Left renal cortex interstitium (tissue), 4 donors: ENCODE measurements around the gene SYNGR2. TPM values are rescaled to one million over a fixed set of nuclear protein-coding genes. Genes with fewer than 3 reads are reported as not detected.
"Not testable (repeated sequence)": the region's sequence is repeated elsewhere in the genome, so short reads cannot be mapped to it uniquely, and the experiment has no call there.

Experiments
- DNase-seq, 4 donors: peaks; one replicate each; pipeline ENCODE4 v3.0.0-alpha.2; 2013; ENCODE audit warnings: low read depth in 4 of 4, low spot score in 2 of 4, missing footprints in 1 of 4
- polyA plus RNA-seq, 4 donors: library from polyadenylated mRNA; unstranded; fragments of 120-200 nt; gene quantifications; one replicate each; pipeline ENCODE4 v1.2.1, GENCODE V29; 2013; ENCODE audit not compliant: insufficient read length in 4 of 4

Gene SYNGR2
- polyA plus RNA-seq, 4 donors = 59.7 to 79.1 (median 68.8) TPM

DNA sequence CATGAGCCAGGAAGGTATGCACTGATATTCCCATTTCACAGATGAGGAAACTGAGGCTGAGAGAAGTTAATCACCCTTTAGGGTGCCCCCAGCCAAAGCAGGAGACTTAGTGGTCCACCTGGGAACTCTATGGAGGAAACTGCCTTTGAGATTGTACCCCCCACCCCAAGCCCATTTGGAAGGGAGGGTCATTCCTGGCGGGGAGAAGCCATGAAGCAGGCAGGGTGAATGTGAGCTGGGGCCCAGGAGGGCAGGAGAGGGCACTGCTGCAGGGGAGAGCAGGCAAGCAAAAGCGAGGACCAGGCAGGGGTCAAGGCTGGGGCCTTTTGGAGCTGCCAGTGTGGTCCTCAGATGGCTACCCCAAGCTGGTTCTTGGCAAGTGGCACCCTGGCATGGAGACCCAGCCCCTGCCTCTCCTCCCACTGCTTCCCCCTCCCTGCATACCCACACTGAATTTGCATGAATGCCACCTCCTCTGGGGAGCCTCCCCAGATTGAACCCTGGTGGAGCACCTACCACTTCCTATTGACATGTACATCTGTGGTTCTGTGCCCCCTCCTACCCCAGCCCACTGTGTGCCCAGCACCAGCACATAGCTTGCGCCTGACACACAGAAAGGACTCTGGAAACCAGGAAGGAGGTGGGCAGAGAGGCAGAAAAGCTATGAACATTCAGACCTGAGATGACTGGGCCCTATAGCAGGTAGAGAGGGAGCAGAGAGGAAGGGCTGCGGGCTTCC, 38.9 kb upstream of the SYNGR2 start:
- DNase-seq = no peak

DNA sequence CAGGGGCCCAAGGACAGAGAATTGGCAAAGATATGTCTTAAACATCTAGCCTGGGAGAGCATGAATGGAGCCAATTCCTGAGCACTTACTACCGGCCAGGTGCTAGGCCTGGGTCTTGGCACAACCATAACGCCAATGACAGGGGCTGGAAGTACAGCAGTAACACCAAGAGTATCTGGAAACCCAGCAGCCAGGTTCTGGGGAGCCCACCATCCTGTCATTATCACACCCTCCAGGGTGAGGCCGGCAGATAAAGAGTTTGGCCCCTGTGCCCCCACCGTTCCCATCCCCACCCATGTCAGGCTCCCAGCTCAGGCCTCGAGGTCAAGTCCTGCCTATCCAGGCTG, 38.3 kb upstream of the SYNGR2 start:
- DNase-seq = no peak

GRCh38 chr17:78130437-78131101, 37.8 kb upstream of the SYNGR2 start, which contains the start of gene TMC8:
TMC8 (plus strand) TSS chr17:78130771; CDS start chr17:78131589, 818 bp downstream.
- DNase-seq = no peak

GRCh38 chr17:78131172-78132083, 37.0 kb upstream of the SYNGR2 start:
- DNase-seq = no peak

GRCh38 chr17:78132084-78132676, 36.2 kb upstream of the SYNGR2 start:
- no peak for DNase-seq

GRCh38 chr17:78132767-78133178, 35.6 kb upstream of the SYNGR2 start:
- no peak for DNase-seq

DNA sequence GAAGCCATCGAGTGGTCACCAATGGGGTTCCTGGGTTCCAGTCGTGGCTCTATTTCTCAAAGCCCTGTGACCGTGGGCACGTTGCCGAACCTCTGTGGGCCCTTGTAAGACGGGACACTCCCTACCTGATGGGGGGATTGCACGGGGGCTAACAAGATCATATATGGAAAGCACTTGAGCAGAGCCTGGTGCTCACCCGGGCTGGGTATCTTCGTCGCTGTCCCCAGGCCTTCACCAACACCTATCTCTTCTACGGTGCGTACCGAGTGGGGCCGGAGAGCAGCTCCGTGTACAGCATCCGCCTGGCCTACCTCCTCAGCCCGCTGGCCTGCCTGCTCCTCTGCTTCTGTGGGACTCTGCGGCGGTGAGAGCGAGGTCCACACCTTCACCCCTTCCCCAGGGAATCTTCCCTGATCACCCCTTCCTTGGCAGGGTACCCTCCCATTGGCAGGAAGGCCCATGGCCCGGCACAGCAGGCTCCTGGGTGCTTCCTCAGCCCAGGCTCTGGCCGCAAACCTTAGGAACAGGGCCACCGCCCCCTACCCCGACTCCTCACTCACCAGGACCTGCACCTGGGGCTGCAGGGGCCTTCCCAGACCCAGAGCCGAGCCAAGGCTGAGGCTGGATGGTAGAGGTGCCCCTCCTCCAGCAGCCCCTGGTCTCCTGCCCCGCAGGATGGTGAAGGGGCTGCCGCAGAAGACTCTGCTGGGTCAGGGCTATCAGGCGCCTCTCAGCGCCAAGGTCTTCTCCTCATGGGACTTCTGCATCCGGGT, 35.0 kb upstream of the SYNGR2 start:
- DNase-seq = no peak

DNA sequence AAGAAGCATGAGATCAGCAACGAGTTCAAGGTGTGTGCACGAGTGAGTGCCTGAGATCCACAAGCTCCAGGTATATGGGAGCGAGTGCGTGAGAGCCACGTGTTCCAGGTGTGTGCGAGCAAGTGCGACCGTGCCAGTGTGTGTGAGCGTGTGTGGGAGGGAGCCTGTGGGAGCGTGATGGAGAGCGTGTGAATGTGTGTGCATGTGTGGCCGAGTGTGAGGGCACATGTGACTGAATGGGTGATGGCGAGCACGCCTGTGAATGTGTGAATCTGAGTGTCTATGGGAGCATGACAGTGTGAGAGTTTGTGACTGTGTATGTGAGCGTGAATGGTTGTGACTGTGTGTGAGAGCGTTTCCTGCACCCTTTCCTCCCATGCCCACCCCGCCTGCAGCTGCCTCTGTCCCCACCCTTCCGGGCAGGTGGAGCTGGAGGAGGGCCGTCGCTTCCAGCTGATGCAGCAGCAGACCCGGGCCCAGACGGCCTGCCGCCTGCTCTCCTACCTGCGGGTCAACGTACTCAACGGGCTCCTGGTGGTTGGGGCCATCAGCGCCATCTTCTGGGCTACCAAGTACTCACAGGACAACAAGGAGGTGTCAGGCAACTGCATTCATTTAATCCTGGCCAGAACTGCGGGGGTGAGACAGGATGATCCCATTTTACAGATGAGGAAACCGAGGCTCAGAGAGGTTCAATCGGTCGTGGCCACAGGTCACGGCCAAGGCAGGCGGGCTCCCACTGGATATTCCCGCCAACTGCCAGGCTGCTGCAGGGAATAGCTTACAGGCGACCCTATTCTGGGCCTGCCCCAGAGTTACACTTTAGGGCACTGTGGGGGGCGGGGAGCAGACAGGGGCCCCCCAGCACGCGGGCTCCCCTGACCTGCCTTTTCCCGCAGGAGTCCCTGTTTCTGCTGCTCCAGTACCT, 34.1 kb upstream of the SYNGR2 start:
- no peak for DNase-seq

DNA sequence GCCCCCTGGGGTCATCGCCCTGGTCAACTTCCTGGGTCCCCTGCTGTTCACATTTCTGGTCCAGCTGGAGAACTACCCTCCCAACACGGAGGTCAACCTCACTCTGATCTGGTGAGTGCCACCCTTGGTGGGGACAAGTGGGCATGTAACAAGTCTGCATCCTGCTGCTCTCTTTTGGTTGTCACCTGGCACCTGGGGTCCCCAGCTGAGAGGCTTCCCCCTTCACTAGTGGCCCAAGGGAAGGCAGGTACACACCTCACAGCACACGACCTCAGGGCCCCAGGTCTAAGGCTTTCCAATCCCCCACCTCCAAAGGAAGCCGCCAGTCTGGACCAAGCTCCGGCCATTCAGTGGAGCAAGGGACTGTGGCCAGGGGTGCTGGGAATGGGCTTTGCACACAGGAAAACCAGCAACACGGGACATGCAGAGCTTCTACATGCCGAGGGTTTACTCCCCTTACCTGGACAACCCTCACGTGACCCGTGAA, 33.4 kb upstream of the SYNGR2 start:
- DNase-seq = no peak

GRCh38 chr17:78135858-78136500, 32.4 kb upstream of the SYNGR2 start:
- no peak for DNase-seq

DNA sequence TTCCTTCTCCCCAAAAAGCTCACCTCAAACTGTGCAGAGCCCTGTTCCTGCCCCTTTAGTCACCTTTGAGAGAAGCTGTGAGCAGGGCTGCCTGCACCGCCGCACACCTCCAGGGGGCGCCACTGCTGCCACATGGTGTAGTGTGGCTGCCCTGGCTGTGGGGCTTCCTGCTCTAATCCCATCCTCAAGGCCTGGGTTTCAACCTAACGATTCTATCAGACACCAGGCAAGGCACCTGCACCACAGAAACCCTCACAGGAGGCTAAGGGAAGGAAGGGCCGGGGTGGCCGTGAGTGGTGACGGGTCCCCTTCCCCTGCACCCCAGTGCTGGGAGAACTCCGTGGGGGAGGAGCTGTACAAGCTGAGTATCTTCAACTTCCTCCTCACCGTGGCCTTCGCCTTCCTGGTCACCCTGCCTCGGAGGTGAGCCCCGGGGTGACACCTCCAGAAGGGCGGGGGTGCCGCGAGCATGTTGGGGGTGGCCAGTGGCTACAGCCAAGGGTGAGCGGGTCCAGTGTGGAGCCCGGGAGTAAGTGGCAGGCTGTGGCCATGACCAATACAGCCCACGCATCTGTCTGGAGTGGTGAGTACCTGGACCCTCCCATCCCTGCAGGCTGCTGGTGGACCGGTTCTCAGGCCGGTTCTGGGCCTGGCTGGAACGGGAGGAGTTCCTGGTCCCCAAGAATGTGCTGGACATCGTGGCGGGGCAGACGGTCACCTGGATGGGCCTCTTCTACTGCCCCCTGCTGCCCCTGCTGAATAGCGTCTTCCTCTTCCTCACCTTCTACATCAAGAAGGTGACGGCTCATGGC, 30.8 kb upstream of the SYNGR2 start:
- DNase-seq = no peak

- DNase-seq = no peak
Measured at GRCh38 chr17:78138204-78139060, 29.9 kb upstream of the SYNGR2 start.

GRCh38 chr17:78139861-78140168, 28.6 kb upstream of the SYNGR2 start:
- not testable (repeated sequence) for DNase-seq

GRCh38 chr17:78140169-78141051, 28.0 kb upstream of the SYNGR2 start:
- no peak for DNase-seq

DNA sequence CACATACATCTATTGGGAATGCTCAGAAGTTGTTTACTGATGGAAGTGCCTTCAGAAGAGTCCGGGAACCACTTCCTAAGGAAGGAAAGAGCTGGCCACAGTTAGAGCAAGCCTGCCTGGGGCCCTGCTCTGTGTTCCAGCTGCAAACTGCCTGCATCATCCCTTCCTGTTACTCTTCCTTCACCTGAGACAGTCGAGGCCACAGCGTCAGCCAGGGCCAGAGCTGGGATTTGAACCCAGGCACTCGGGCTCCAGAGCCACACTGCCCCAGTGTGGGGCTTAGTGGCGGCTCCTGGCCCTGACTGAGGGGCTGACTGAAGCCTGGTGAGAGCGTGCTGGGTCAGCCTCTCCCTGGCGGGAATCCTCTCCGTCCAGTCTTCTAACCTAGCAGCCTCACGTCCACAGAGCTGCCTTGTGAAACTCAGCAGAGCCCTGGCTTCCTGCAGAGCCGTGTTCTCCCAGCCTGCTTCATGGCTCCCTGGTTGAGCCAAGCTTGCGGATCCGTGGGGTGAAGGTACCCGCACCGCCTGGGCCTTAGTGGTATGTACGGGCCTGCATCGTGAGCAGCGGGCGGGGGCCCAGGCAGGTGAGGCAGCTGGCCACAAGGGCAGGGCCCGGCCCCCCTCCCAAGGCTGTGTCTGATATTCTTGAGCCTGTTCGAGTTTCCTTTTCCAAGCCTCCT, 26.8 kb upstream of the SYNGR2 start:
- DNase-seq = no peak
